ENCODE data around the gene DNAJB7. TPM values are rescaled to one million over a fixed set of nuclear protein-coding genes. Genes with fewer than 3 reads are reported as not detected.

The DNAJB7 gene
- total and polyA plus RNA-seq, 10 of the 15 experiments (the other 5 are each of a cell fraction or from before 2014, with no cell fraction given) = 0.03 to 0.70 (median 0.29) TPM; not detected in 6

- RAD21 ChIA-PET (ENCODE audit: unreplicated experiment) = interaction anchor here (0.5 to 1.0 kb wide), 2 partner anchors 9 to 144 kb away, joined by 3 read pairs; no protein-coding TSS in a partner anchor
- in situ Hi-C loops (cut with MboI) (no loop called here), intact Hi-C loops (cut with micrococcal nuclease; ENCODE audit: unreplicated experiment) (no loop called here)
- ATAC-seq (no peak), DNase-seq (ENCODE audit: low read depth, low spot score) (no peak), FAIRE-seq (no peak)
- H3K4me2 ChIP-seq (ENCODE audit: control insufficient read depth, insufficient read depth) = no peak overlapping the region
- no peaks in the 10 kb centered on the region for H3K4me1 ChIP-seq (ENCODE audit: control insufficient read depth, insufficient read depth, low read length)
- POLR2A ChIA-PET = interaction anchor here (0.8 kb wide), 1 partner anchor 27 kb away, joined by 3 read pairs; no protein-coding TSS in a partner anchor
- SMC1A ChIA-PET (ENCODE audit: uncharacterized antibody, unreplicated experiment) = interaction anchor here (1.5 kb wide), 1 partner anchor 72 kb away, joined by 5 read pairs; no protein-coding TSS in a partner anchor
- no peaks in the 10 kb centered on the region for H4K20me1 ChIP-seq (ENCODE audit: control insufficient read depth, insufficient read depth)
- CTCF ChIA-PET = no interaction called here
- no peaks in the 10 kb centered on the region for H3K9me3 ChIP-seq (replicated peaks; ENCODE audit: control insufficient read depth, insufficient read depth, low read length)
- H3K4me3 ChIP-seq = no peak overlapping the region
- H3K79me2 ChIP-seq (ENCODE audit: control insufficient read depth, insufficient read depth, low read length) = no peaks in the 10 kb centered on the region
- no peak overlapping the region for H2AFZ ChIP-seq (ENCODE audit: control insufficient read depth, low read depth, low read length)
- no peak overlapping the region for H3K9ac ChIP-seq (ENCODE audit: control insufficient read depth, insufficient read depth, low read length)
- H3K27ac ChIP-seq (ENCODE audit: control insufficient read depth, insufficient read depth) = no peak overlapping the region
- peaks cover 0 to 23% of the 10 kb centered on the region in 2 experiments; a peak in 3 of 4 replicates for H3K36me3 ChIP-seq (ENCODE audit: control insufficient read depth in 2 of 2, insufficient read depth in 2 of 2, low read length in 1 of 2)
- BruUV-seq (replicated peaks) = no TSS peak
- no peaks in the 10 kb centered on the region for H3K27me3 ChIP-seq (replicated peaks in 1 of 2; ENCODE audit: control insufficient read depth in 2 of 2, insufficient read depth in 2 of 2, low read length in 1 of 2)
- whole genome bisulfite sequencing (ENCODE audit: insufficient coverage, insufficient replicate concordance, low lambda C conversion rate, missing lambda C conversion rate) = 94% methylated on average over 7 of the region's 7 CpGs
- TF ChIP-seq RCOR1 (conservative IDR thresholded peaks at IDR 0.05; ENCODE audit: low read depth, low read length) = no peak
- no peak for TF ChIP-seq ELK1 (IDR thresholded peaks at IDR 0.05; ENCODE audit: low read depth, low read length)
- no peak for TF ChIP-seq RUNX3 (IDR thresholded peaks at IDR 0.05; ENCODE audit: low read length)
- TF ChIP-seq, protein P1, sequence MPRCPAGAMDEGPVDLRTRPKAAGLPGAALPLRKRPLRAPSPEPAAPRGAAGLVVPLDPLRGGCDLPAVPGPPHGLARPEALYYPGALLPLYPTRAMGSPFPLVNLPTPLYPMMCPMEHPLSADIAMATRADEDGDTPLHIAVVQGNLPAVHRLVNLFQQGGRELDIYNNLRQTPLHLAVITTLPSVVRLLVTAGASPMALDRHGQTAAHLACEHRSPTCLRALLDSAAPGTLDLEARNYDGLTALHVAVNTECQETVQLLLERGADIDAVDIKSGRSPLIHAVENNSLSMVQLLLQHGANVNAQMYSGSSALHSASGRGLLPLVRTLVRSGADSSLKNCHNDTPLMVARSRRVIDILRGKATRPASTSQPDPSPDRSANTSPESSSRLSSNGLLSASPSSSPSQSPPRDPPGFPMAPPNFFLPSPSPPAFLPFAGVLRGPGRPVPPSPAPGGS (IDR thresholded peaks at IDR 0.05; ENCODE audit: borderline replicate concordance, insufficient read depth, low read depth, low read length, poor library complexity, severe bottlenecking) = no peak
- TF ChIP-seq SMAD5 (IDR thresholded peaks at IDR 0.05; ENCODE audit: low read depth) = no peak
- TF ChIP-seq, protein P2, sequence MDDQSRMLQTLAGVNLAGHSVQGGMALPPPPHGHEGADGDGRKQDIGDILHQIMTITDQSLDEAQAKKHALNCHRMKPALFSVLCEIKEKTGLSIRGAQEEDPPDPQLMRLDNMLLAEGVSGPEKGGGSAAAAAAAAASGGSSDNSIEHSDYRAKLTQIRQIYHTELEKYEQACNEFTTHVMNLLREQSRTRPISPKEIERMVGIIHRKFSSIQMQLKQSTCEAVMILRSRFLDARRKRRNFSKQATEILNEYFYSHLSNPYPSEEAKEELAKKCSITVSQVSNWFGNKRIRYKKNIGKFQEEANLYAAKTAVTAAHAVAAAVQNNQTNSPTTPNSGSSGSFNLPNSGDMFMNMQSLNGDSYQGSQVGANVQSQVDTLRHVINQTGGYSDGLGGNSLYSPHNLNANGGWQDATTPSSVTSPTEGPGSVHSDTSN (IDR thresholded peaks at IDR 0.05; ENCODE audit: insufficient replicate concordance, low read depth, low read length) = no peak
- TF ChIP-seq MTA2 (IDR thresholded peaks at IDR 0.05; ENCODE audit: low read depth) = no peak
- TF ChIP-seq POLR2AphosphoS2 (IDR thresholded peaks at IDR 0.05; ENCODE audit: low read depth, low read length) = no peak
- no peak for TF ChIP-seq ATF7 (IDR thresholded peaks at IDR 0.05; ENCODE audit: low read depth)
- TF ChIP-seq SMC3 (IDR thresholded peaks at IDR 0.05; ENCODE audit: borderline replicate concordance, low read length) = no peak
- TF ChIP-seq, protein P3, sequence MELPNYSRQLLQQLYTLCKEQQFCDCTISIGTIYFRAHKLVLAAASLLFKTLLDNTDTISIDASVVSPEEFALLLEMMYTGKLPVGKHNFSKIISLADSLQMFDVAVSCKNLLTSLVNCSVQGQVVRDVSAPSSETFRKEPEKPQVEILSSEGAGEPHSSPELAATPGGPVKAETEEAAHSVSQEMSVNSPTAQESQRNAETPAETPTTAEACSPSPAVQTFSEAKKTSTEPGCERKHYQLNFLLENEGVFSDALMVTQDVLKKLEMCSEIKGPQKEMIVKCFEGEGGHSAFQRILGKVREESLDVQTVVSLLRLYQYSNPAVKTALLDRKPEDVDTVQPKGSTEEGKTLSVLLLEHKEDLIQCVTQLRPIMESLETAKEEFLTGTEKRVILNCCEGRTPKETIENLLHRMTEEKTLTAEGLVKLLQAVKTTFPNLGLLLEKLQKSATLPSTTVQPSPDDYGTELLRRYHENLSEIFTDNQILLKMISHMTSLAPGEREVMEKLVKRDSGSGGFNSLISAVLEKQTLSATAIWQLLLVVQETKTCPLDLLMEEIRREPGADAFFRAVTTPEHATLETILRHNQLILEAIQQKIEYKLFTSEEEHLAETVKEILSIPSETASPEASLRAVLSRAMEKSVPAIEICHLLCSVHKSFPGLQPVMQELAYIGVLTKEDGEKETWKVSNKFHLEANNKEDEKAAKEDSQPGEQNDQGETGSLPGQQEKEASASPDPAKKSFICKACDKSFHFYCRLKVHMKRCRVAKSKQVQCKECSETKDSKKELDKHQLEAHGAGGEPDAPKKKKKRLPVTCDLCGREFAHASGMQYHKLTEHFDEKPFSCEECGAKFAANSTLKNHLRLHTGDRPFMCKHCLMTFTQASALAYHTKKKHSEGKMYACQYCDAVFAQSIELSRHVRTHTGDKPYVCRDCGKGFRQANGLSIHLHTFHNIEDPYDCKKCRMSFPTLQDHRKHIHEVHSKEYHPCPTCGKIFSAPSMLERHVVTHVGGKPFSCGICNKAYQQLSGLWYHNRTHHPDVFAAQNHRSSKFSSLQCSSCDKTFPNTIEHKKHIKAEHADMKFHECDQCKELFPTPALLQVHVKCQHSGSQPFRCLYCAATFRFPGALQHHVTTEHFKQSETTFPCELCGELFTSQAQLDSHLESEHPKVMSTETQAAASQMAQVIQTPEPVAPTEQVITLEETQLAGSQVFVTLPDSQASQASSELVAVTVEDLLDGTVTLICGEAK (IDR thresholded peaks at IDR 0.05; ENCODE audit: borderline replicate concordance) = no peak
- no peak for TF ChIP-seq ETV6 (conservative IDR thresholded peaks at IDR 0.05 in 1 of 2, IDR thresholded peaks at IDR 0.05 in 1 of 2; ENCODE audit: borderline replicate concordance in 1 of 2, low read depth in 1 of 2)
- TF ChIP-seq ATF3 (IDR thresholded peaks at IDR 0.05; ENCODE audit: borderline replicate concordance, extremely low read depth, low read depth, low read length) = no peak
Measured at GRCh38 chr22:40826984-40827741, 34.8 kb downstream of the DNAJB7 start.
